Measurements from ENCODE around the gene EYA4. TPM values are rescaled to one million over a fixed set of nuclear protein-coding genes. Genes with fewer than 3 reads are reported as not detected.

Gene EYA4
- total and polyA plus RNA-seq, 5 donors from 2014 or later = not detected

DNA sequence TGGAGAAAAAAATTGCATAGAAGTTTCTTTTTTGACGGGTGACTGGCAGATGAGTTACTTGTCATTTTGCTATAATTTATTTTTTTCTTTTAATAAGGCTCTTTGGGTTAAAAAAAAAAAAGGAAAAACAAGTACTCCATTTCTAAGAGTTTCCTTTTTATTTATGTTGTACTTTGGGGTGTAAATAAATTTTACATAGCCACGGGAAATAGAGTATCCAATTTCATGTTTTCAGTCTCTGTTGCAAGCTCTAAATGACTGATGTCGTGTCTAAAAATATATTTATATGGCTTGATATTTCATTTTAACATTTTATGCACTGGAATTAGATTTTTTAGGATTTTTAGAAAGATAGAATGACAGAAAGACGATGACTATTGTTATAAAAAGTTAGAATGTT lies 3.4 kb downstream of the EYA4 start:
- Histone ChIP-seq H3K4me1 (ENCODE audit: control insufficient read depth, insufficient read depth, low read length, poor library complexity, severe bottlenecking) (no peaks in the 10 kb centered on the region), H3K27ac (ENCODE audit: insufficient read depth, low read length, poor library complexity, severe bottlenecking) (no peak overlapping the region), H3K27me3 (ENCODE audit: control insufficient read depth, insufficient read depth, low read length) (peaks cover 18% of the 10 kb centered on the region), H3K9me3 (ENCODE audit: control insufficient read depth in 2 of 2, low read length in 2 of 2) (no peaks in the 10 kb centered on the region), H3K36me3 (ENCODE audit: control insufficient read depth, insufficient read depth, low read length) (no peaks in the 10 kb centered on the region), H3K4me3 (ENCODE audit: low read depth, low read length) (no peak overlapping the region)
- ATAC-seq (ENCODE audit: low read depth in 2 of 2) (no peak), DNase-seq (no peak)
- Mint-ChIP-seq H3K4me3 (no peak overlapping the region), H3K4me1 (peaks cover 0 to 5% (median 0%) of the 10 kb centered on the region in 4 donors), H3K27me3 (peaks cover 51% of the 10 kb centered on the region), H3K36me3 (no peaks in the 10 kb centered on the region), H3K27ac (no peak overlapping the region), H3K9me3 (peaks cover 0 to 6% (median 0%) of the 10 kb centered on the region in 7 donors)

DNA sequence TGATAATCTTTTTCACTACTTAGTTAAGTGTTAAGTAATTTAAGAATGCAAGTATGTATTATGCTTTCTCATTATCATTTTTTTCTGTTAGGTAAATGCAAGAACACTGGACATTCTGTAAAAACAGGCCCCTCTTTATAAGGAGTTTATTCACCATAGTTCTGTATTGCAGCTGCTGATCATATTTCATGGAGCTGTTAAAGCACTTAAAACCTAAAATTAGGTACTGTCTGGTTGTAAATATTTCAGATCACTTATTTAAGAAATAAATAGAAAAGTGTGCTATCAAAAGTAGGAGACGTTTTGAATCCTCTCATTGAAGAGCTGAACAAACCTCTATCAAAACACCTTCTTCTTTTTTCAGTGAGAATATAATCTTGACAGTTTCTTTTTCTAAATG lies 3.9 kb downstream of the EYA4 start:
- Mint-ChIP-seq H3K36me3 (no peaks in the 10 kb centered on the region), H3K27ac (no peak overlapping the region), H3K9me3 (peaks cover 0 to 4% (median 0%) of the 10 kb centered on the region in 7 donors), H3K4me1 (peaks cover 0 to 5% (median 0%) of the 10 kb centered on the region in 4 donors), H3K4me3 (no peak overlapping the region), H3K27me3 (peaks cover 46% of the 10 kb centered on the region)
- H3K4me1 ChIP-seq (ENCODE audit: control insufficient read depth, insufficient read depth, low read length, poor library complexity, severe bottlenecking) = no peaks in the 10 kb centered on the region
- no peak for ATAC-seq (ENCODE audit: low read depth in 2 of 2)
- H3K36me3 ChIP-seq (ENCODE audit: control insufficient read depth, insufficient read depth, low read length) = no peaks in the 10 kb centered on the region
- H3K4me3 ChIP-seq (ENCODE audit: low read depth, low read length) = no peak overlapping the region
- no peak overlapping the region for H3K27ac ChIP-seq (ENCODE audit: insufficient read depth, low read length, poor library complexity, severe bottlenecking)
- no peak for DNase-seq
- peaks cover 18% of the 10 kb centered on the region for H3K27me3 ChIP-seq (ENCODE audit: control insufficient read depth, insufficient read depth, low read length)
- H3K9me3 ChIP-seq (ENCODE audit: control insufficient read depth in 2 of 2, low read length in 2 of 2) = no peaks in the 10 kb centered on the region

DNA sequence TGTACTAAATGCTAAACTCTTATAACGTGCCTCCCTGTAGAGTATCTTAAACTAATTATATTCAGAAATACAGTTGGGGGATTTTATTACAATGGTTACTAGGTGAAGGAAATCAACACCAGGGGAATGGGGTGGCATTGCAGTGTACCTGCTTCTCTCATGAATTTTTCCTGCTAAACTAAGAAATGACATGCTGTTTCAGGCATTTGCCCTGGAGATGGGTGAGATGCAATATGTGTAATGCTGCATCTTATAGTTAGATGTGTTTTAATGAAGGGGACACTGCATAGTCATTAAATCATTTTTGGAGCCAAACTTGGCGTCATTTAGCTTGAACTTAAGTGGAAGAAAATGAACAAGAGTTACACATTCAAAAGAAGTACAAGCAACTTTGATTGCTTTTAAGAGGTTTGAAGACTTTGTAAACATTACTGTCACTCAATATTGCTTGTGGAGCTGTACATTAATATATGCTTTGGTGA lies 4.3 kb downstream of the EYA4 start:
- Histone ChIP-seq H3K4me3 (ENCODE audit: low read depth, low read length) (no peak overlapping the region), H3K36me3 (ENCODE audit: control insufficient read depth, insufficient read depth, low read length) (no peaks in the 10 kb centered on the region), H3K27me3 (ENCODE audit: control insufficient read depth, insufficient read depth, low read length) (peaks cover 15% of the 10 kb centered on the region), H3K9me3 (ENCODE audit: control insufficient read depth in 2 of 2, low read length in 2 of 2) (no peaks in the 10 kb centered on the region), H3K27ac (ENCODE audit: insufficient read depth, low read length, poor library complexity, severe bottlenecking) (no peak overlapping the region), H3K4me1 (ENCODE audit: control insufficient read depth, insufficient read depth, low read length, poor library complexity, severe bottlenecking) (no peaks in the 10 kb centered on the region)
- Mint-ChIP-seq H3K4me1 (peaks cover 0 to 5% (median 0%) of the 10 kb centered on the region in 4 donors), H3K9me3 (no peaks in the 10 kb centered on the region), H3K4me3 (no peak overlapping the region), H3K27me3 (peaks cover 41% of the 10 kb centered on the region), H3K27ac (no peak overlapping the region), H3K36me3 (no peaks in the 10 kb centered on the region)
- ATAC-seq (ENCODE audit: low read depth in 2 of 2) = no peak
- DNase-seq = no peak

DNA sequence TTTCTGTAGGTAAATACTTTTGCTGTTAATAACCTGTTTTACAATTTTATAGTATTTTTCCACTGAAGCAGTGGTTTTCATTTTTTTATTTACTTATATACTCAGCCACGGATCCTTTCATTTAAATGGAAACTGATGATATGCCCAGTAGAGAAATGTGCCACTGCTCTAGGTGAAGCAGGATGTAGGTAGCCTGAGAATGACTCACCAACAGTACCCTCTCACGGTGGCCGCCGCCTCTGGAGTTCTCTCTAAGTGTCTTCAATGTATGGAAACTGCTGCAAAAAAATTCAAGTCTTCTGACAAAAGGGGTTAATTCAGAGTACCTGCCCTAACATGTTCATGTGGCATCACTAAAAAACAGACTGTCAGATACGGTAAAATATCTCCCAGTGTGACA lies 6.4 kb downstream of the EYA4 start:
- no peak for ATAC-seq (ENCODE audit: low read depth in 2 of 2)
- Mint-ChIP-seq H3K4me1 (peaks cover 0 to 5% (median 0%) of the 10 kb centered on the region in 4 donors), H3K27me3 (peaks cover 31% of the 10 kb centered on the region), H3K4me3 (no peak overlapping the region), H3K36me3 (no peaks in the 10 kb centered on the region), H3K9me3 (peaks cover 0 to 1% (median 0%) of the 10 kb centered on the region in 7 donors), H3K27ac (no peak overlapping the region)
- Histone ChIP-seq H3K27me3 (ENCODE audit: control insufficient read depth, insufficient read depth, low read length) (peaks cover 12% of the 10 kb centered on the region), H3K9me3 (ENCODE audit: control insufficient read depth in 2 of 2, low read length in 2 of 2) (no peaks in the 10 kb centered on the region), H3K36me3 (ENCODE audit: control insufficient read depth, insufficient read depth, low read length) (no peaks in the 10 kb centered on the region), H3K4me1 (ENCODE audit: control insufficient read depth, insufficient read depth, low read length, poor library complexity, severe bottlenecking) (no peaks in the 10 kb centered on the region), H3K4me3 (ENCODE audit: low read depth, low read length) (no peak overlapping the region), H3K27ac (ENCODE audit: insufficient read depth, low read length, poor library complexity, severe bottlenecking) (no peak overlapping the region)
- DNase-seq = no peak

DNA sequence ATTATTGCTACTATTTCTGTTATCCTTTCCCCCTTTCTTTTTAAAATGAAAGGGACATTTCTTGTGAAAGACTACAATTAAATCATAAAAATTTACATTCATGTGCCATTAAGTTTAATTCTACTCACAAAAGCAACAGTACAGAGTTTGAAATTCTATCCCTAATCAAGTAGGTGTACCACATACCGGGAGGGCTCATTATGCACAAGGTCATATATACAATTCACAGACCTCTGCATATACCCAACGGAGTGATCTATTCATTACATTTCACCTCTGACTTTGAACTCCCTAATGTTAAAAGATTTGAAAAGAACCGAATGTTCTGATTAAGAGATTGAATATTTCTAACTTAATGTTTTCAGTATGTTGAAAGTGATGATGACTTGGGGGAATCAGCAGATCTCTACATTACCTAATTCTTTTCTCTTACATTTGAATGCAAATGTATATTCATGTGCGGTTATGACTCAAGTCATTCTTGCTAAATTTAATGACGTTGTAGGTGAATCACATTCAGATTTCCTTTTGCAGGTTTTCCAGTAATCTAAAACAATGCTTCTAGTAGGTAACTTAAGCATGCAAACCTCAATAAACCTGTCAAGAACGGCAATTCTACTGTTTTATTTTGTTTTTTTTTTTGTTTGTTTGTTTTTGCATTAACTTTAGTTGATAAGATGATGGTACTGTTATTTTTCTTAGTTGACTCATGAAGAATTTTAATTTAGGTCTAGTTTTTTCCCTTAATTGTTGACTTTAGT lies 7.3 kb downstream of the EYA4 start:
- no peaks in the 10 kb centered on the region for H3K4me1 ChIP-seq (ENCODE audit: control insufficient read depth, insufficient read depth, low read length, poor library complexity, severe bottlenecking)
- Mint-ChIP-seq H3K4me3 (no peak overlapping the region), H3K9me3 (peaks cover 0 to 2% (median 0%) of the 10 kb centered on the region in 7 donors), H3K27ac (no peak overlapping the region), H3K36me3 (no peaks in the 10 kb centered on the region), H3K4me1 (no peaks in the 10 kb centered on the region), H3K27me3 (peaks cover 23% of the 10 kb centered on the region)
- no peak for DNase-seq
- H3K27ac ChIP-seq (ENCODE audit: insufficient read depth, low read length, poor library complexity, severe bottlenecking) = no peak overlapping the region
- H3K27me3 ChIP-seq (ENCODE audit: control insufficient read depth, insufficient read depth, low read length) = peaks cover 8% of the 10 kb centered on the region
- H3K4me3 ChIP-seq (ENCODE audit: low read depth, low read length) = no peak overlapping the region
- ATAC-seq (ENCODE audit: low read depth in 2 of 2) = no peak
- H3K36me3 ChIP-seq (ENCODE audit: control insufficient read depth, insufficient read depth, low read length) = no peaks in the 10 kb centered on the region
- no peaks in the 10 kb centered on the region for H3K9me3 ChIP-seq (ENCODE audit: control insufficient read depth in 2 of 2, low read length in 2 of 2)

DNA sequence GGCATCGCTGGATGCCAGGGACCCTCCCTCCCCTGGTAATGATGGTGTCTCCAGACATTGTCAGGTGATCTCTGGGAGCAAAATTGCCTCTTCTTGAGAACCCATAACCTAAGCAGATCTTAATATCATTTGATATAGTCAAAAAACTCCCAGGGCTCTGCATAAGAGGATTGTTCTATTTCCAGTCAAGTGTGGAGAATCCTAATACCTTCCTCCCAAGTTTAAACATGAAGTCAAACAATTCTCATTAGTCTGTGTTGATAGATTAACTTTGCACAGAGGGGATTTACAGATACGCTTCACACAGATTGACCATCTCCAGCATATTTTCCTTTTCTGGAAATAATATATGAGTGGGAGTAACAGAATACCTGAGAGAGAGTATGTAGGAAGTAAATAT lies 10.5 kb downstream of the EYA4 start:
- Histone ChIP-seq H3K36me3 (ENCODE audit: control insufficient read depth, insufficient read depth, low read length) (no peaks in the 10 kb centered on the region), H3K4me3 (ENCODE audit: low read depth, low read length) (no peak overlapping the region), H3K27ac (ENCODE audit: insufficient read depth, low read length, poor library complexity, severe bottlenecking) (no peak overlapping the region), H3K27me3 (ENCODE audit: control insufficient read depth, insufficient read depth, low read length) (no peaks in the 10 kb centered on the region), H3K4me1 (ENCODE audit: control insufficient read depth, insufficient read depth, low read length, poor library complexity, severe bottlenecking) (no peaks in the 10 kb centered on the region), H3K9me3 (ENCODE audit: control insufficient read depth in 2 of 2, low read length in 2 of 2) (no peaks in the 10 kb centered on the region)
- ATAC-seq (ENCODE audit: low read depth in 2 of 2) (no peak), DNase-seq (no peak)
- Mint-ChIP-seq H3K27ac (no peak overlapping the region), H3K9me3 (peaks cover 0 to 3% (median 0%) of the 10 kb centered on the region in 7 donors), H3K27me3 (no peaks in the 10 kb centered on the region), H3K4me1 (no peaks in the 10 kb centered on the region), H3K36me3 (no peaks in the 10 kb centered on the region), H3K4me3 (no peak overlapping the region)

DNA sequence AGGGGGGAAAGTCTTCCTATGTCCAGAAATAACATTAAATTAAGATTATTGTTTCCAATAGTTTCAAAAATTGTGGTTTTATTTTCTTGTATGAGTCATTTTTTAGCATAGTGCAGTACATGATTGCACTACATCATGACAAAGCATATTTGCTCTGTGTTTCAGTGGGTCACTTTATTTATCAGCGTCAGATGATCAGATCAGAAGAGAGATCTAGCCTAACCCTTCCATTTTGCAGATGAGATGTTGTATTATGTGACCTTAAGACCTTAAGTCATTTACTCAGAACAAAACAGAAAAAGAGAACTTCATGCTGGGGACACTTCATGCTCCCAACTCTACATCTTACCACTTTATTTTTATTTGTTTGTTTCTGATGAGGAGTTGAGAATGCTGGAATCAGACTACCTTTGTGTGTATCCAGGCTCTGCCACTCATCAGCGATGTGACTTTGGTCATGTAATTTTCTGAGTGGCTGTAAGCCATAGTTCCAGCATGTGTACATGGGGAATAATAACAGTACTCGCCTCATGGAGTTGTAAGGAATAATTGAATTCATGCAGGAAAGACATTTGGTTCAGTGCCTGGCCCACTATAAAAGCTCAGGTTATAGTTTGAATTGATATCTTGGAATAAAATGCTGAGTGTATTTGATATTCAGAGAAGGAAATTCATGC lies 13.5 kb downstream of the EYA4 start:
- H3K27ac Mint-ChIP-seq = no peak overlapping the region
- H3K4me1 ChIP-seq (ENCODE audit: control insufficient read depth, insufficient read depth, low read length, poor library complexity, severe bottlenecking) = no peaks in the 10 kb centered on the region
- no peak for DNase-seq
- H3K4me3 Mint-ChIP-seq = no peak overlapping the region
- no peaks in the 10 kb centered on the region for H3K4me1 Mint-ChIP-seq
- no peaks in the 10 kb centered on the region for H3K27me3 ChIP-seq (ENCODE audit: control insufficient read depth, insufficient read depth, low read length)
- ATAC-seq (ENCODE audit: low read depth in 2 of 2) = no peak
- no peaks in the 10 kb centered on the region for H3K36me3 ChIP-seq (ENCODE audit: control insufficient read depth, insufficient read depth, low read length)
- H3K36me3 Mint-ChIP-seq = no peaks in the 10 kb centered on the region
- no peak overlapping the region for H3K4me3 ChIP-seq (ENCODE audit: low read depth, low read length)
- H3K9me3 ChIP-seq (ENCODE audit: control insufficient read depth in 2 of 2, low read length in 2 of 2) = no peaks in the 10 kb centered on the region
- H3K27me3 Mint-ChIP-seq = no peaks in the 10 kb centered on the region
- H3K9me3 Mint-ChIP-seq = peaks cover 0 to 3% (median 0%) of the 10 kb centered on the region in 7 donors
- H3K27ac ChIP-seq (ENCODE audit: insufficient read depth, low read length, poor library complexity, severe bottlenecking) = no peak overlapping the region
